ENCODE measurements around the gene ATP5MG.

The ATP5MG gene

GRCh38 chr11:118441770-118442275 lies 40.4 kb downstream of the ATP5MG start:
- H3K27me3 ChIP-seq (ENCODE audit: control insufficient read depth, insufficient read depth, low read length) = no peaks in the 10 kb centered on the region
- H3K4me3 ChIP-seq (ENCODE audit: low read length) = no peak overlapping the region
- DNase-seq (ENCODE audit: low read depth, low spot score) = no peak
- WGBS (ENCODE audit: insufficient coverage, insufficient read length) = no CpG with 5 or more reads among the region's 3 CpGs
- no peak overlapping the region for H3K27ac ChIP-seq (ENCODE audit: low read length)
- H3K36me3 ChIP-seq (ENCODE audit: control insufficient read depth, insufficient read depth, low read length) = no peaks in the 10 kb centered on the region
- no peaks in the 10 kb centered on the region for H3K4me1 ChIP-seq (ENCODE audit: control insufficient read depth, insufficient read depth, low read length)
- no peaks in the 10 kb centered on the region for H3K9me3 ChIP-seq (ENCODE audit: control insufficient read depth, insufficient read depth, low read length)

DNA sequence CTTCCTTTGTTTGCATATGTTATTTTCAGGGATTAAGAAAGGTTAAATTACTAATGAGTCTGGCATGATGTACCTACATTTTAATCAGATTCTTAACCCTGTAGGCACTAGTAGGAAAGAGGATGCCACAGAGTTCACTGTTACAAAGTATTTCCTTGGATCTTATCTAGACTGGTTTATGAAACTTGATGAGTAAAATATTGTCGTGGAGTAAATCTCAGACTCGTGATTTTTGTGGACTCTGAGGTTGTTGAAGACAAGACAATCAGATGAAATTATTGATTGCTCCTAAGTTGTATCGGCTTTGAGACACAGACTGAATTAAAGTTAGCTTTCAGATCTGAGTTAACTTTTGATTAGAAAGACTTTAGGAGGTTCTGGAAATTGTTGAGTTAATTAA lies 40.9 kb downstream of the ATP5MG start:
- H3K27me3 ChIP-seq (ENCODE audit: control insufficient read depth, insufficient read depth, low read length) = no peaks in the 10 kb centered on the region
- no peak overlapping the region for H3K4me3 ChIP-seq (ENCODE audit: low read length)
- no CpG with 5 or more reads among the region's 3 CpGs for WGBS (ENCODE audit: insufficient coverage, insufficient read length)
- no peaks in the 10 kb centered on the region for H3K9me3 ChIP-seq (ENCODE audit: control insufficient read depth, insufficient read depth, low read length)
- H3K27ac ChIP-seq (ENCODE audit: low read length) = no peak overlapping the region
- H3K4me1 ChIP-seq (ENCODE audit: control insufficient read depth, insufficient read depth, low read length) = no peaks in the 10 kb centered on the region
- no peak for DNase-seq (ENCODE audit: low read depth, low spot score)
- H3K36me3 ChIP-seq (ENCODE audit: control insufficient read depth, insufficient read depth, low read length) = no peaks in the 10 kb centered on the region

- Histone ChIP-seq H3K36me3 (ENCODE audit: control insufficient read depth, insufficient read depth, low read length) (no peaks in the 10 kb centered on the region), H3K4me3 (ENCODE audit: low read length) (no peak overlapping the region), H3K9me3 (ENCODE audit: control insufficient read depth, insufficient read depth, low read length) (no peaks in the 10 kb centered on the region), H3K27ac (ENCODE audit: low read length) (no peak overlapping the region), H3K4me1 (ENCODE audit: control insufficient read depth, insufficient read depth, low read length) (no peaks in the 10 kb centered on the region), H3K27me3 (ENCODE audit: control insufficient read depth, insufficient read depth, low read length) (no peaks in the 10 kb centered on the region)
- DNase-seq (ENCODE audit: low read depth, low spot score) = no peak
- no CpG with 5 or more reads among the region's 4 CpGs for WGBS (ENCODE audit: insufficient coverage, insufficient read length)
Observed at GRCh38 chr11:118442908-118443589, 41.6 kb downstream of the ATP5MG start.

DNA sequence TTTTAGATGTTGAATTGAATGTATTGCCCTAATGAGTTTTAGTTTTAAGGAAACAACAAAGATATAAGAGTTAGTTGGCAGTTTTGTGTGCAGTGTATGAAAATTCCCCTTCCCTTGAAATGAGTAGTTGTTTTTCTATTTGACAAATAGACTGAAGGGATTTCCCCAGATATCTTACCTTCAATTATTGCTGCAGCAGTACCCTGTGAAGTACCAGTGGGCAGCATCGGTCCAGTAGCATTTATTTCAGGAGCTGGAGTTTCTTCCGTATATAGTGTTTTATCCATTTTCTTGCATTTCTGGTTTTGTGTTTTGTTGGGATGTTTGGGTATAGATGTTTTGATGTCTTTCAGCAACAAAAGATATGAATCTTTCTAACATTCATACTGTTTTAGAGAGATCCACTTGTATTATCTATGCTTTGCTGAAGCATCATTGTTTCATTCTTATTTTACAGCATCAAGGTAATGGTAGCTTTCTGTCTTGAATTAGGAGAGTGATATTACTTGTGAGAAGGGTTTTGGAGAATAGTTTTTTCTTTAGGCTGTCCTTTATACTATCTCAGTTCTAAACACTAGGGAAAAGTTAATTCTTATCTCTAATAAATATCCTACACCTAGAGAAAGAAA lies 42.3 kb downstream of the ATP5MG start:
- Histone ChIP-seq H3K4me1 (ENCODE audit: control insufficient read depth, insufficient read depth, low read length) (no peaks in the 10 kb centered on the region), H3K4me3 (ENCODE audit: low read length) (no peak overlapping the region), H3K27me3 (ENCODE audit: control insufficient read depth, insufficient read depth, low read length) (no peaks in the 10 kb centered on the region), H3K27ac (ENCODE audit: low read length) (no peak overlapping the region), H3K9me3 (ENCODE audit: control insufficient read depth, insufficient read depth, low read length) (no peaks in the 10 kb centered on the region), H3K36me3 (ENCODE audit: control insufficient read depth, insufficient read depth, low read length) (no peaks in the 10 kb centered on the region)
- DNase-seq (ENCODE audit: low read depth, low spot score) = no peak
- WGBS (ENCODE audit: insufficient coverage, insufficient read length) = no CpG with 5 or more reads among the region's 2 CpGs

DNA sequence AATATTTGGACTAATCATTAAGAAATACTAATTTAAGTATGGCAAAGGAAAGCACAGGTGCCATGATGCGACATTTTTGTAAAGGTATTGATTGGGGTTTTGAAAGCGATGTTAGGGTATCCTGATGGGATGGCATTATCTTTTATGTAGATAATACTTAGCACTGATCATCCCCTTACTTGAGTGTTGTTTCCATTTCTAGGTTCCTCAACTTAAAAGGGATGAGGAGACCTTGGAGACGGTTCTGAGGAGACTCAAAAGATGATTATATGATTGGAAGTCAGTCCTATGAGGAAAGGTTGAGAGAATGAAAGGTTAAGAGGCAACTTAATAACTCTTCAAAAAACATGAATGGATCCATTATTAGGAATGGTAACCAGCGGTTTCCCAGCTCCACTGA lies 46.0 kb downstream of the ATP5MG start:
- no peak for DNase-seq (ENCODE audit: low read depth, low spot score)
- H3K4me3 ChIP-seq (ENCODE audit: low read length) = no peak overlapping the region
- no peaks in the 10 kb centered on the region for H3K9me3 ChIP-seq (ENCODE audit: control insufficient read depth, insufficient read depth, low read length)
- H3K36me3 ChIP-seq (ENCODE audit: control insufficient read depth, insufficient read depth, low read length) = no peaks in the 10 kb centered on the region
- H3K27me3 ChIP-seq (ENCODE audit: control insufficient read depth, insufficient read depth, low read length) = no peaks in the 10 kb centered on the region
- 100% methylated on average over 2 of the region's 4 CpGs for WGBS (ENCODE audit: insufficient coverage, insufficient read length)
- H3K4me1 ChIP-seq (ENCODE audit: control insufficient read depth, insufficient read depth, low read length) = no peaks in the 10 kb centered on the region
- H3K27ac ChIP-seq (ENCODE audit: low read length) = no peak overlapping the region

DNA sequence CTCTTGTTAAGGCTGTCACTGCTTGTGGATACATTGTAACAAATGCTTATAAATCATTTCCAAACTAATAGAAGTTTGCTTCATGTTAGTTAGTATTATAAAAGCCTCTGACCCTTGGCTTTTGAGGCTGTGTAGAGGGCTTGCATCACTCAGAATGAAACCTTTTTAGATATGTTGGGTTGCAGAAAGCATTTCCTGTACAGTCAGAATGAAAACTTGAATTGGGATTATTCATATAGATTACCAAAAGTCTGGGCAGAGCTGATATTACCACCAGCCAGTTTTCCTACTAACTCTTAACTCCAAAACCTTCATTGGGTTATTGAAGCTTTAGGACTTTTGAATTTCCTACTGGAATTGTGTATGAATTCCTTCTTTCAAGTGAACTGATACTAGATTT lies 46.9 kb downstream of the ATP5MG start:
- no peak for DNase-seq (ENCODE audit: low read depth, low spot score)
- no peak overlapping the region for H3K4me3 ChIP-seq (ENCODE audit: low read length)
- no peaks in the 10 kb centered on the region for H3K27me3 ChIP-seq (ENCODE audit: control insufficient read depth, insufficient read depth, low read length)
- H3K4me1 ChIP-seq (ENCODE audit: control insufficient read depth, insufficient read depth, low read length) = no peaks in the 10 kb centered on the region
- no peaks in the 10 kb centered on the region for H3K9me3 ChIP-seq (ENCODE audit: control insufficient read depth, insufficient read depth, low read length)
- H3K27ac ChIP-seq (ENCODE audit: low read length) = no peak overlapping the region
- H3K36me3 ChIP-seq (ENCODE audit: control insufficient read depth, insufficient read depth, low read length) = no peaks in the 10 kb centered on the region

- Histone ChIP-seq H3K9me3 (ENCODE audit: control insufficient read depth, insufficient read depth, low read length) (no peaks in the 10 kb centered on the region), H3K36me3 (ENCODE audit: control insufficient read depth, insufficient read depth, low read length) (no peaks in the 10 kb centered on the region), H3K27me3 (ENCODE audit: control insufficient read depth, insufficient read depth, low read length) (no peaks in the 10 kb centered on the region), H3K27ac (ENCODE audit: low read length) (no peak overlapping the region), H3K4me1 (ENCODE audit: control insufficient read depth, insufficient read depth, low read length) (no peaks in the 10 kb centered on the region), H3K4me3 (ENCODE audit: low read length) (no peak overlapping the region)
- WGBS (ENCODE audit: insufficient coverage, insufficient read length) = no CpG with 5 or more reads among the region's 4 CpGs
- no peak for DNase-seq (ENCODE audit: low read depth, low spot score)
Observed at GRCh38 chr11:118449316-118449918, 48.0 kb downstream of the ATP5MG start.

DNA sequence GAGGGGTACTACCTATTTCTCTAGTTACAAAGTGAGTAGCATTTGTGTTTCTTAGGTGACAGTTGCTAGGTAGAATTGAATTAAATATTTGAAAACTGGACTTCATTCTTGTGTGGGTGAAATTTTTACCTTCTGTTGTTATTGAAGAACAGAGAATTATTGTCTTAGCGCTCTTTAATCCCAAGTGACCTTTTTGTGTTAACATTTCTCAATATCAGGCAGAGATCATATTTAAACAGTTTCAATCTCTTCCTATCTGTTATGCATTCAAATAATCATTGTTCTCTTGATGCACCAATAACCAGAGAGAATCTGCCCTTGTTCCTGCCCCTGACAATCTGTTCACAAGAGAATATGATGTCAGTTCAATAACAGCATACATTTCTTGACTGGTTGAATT lies 49.0 kb downstream of the ATP5MG start:
- Histone ChIP-seq H3K4me3 (ENCODE audit: low read length) (no peak overlapping the region), H3K4me1 (ENCODE audit: control insufficient read depth, insufficient read depth, low read length) (no peaks in the 10 kb centered on the region), H3K27ac (ENCODE audit: low read length) (no peak overlapping the region), H3K27me3 (ENCODE audit: control insufficient read depth, insufficient read depth, low read length) (no peaks in the 10 kb centered on the region), H3K9me3 (ENCODE audit: control insufficient read depth, insufficient read depth, low read length) (no peaks in the 10 kb centered on the region), H3K36me3 (ENCODE audit: control insufficient read depth, insufficient read depth, low read length) (no peaks in the 10 kb centered on the region)
- DNase-seq (ENCODE audit: low read depth, low spot score) = no peak
- WGBS (ENCODE audit: insufficient coverage, insufficient read length) = no CpG with 5 or more reads among the region's 1 CpG
